HCT116 (cell line): ENCODE results near the gene ERBB2. TPM values are rescaled to one million over a fixed set of nuclear protein-coding genes. Genes with fewer than 3 reads are reported as not detected.

Source experiments
- ATAC-seq: fragments of 200-7000 bp; cut with Tn5 transposase; 2 replicates; pipeline ENCODE4 v1.9.1; 2020; ENCODE audit warnings: mild to moderate bottlenecking, moderate library complexity
- BruUV-seq: library from RNA; stranded (reverse); fragments of 400-500 nt; replicated peaks from 2 replicates; lab custom pipeline; 2021; lab: Mats Ljungman, UMichigan
- CTCF ChIA-PET: fragments of 300-600 bp; sonication (Branson Sonifier 250); formaldehyde crosslinking; loops from one replicate; lab custom pipeline; 2021; ENCODE audit warnings: antibody characterized with exemption; lab: Charles Lee
- POLR2A ChIA-PET: fragments of 300-600, 350-600 bp; sonication (Branson Sonifier 250); formaldehyde crosslinking; loops from one replicate; lab custom pipeline; 2021; ENCODE audit warnings: antibody characterized with exemption; lab: Charles Lee
- RAD21 ChIA-PET, 2 experiments: fragments of 300-600 bp; sonication (Branson Sonifier 250); formaldehyde crosslinking; loops; one replicate each; lab custom pipeline; 2023; ENCODE audit warnings: low total read pairs in 2 of 2; ENCODE audit not compliant: uncharacterized antibody in 2 of 2, unreplicated experiment in 2 of 2, low non-redundant PET in 1 of 2; lab: Charles Lee
- DNase-seq: peaks from one replicate; pipeline ENCODE4 v3.0.0-alpha.2; 2010; ENCODE audit warnings: low read depth, low spot score
- H2AFZ ChIP-seq: fragments of 200-600 bp; shearing (Covaris generic), sonication (generic); 2 replicates; pipeline ENCODE4 v1.6.1; 2017; ENCODE audit warnings: low read depth, mixed run types, mixed read lengths, antibody characterized with exemption, low read length; ENCODE audit not compliant: poor library complexity, severe bottlenecking
- H3K27ac ChIP-seq: 2 replicates; pipeline ENCODE4 v1.5.1; 2012; ENCODE audit warnings: low read depth, low read length
- H3K27me3 ChIP-seq: fragments of 200-600 bp; sonication (generic); 2 replicates; pipeline ENCODE4 v1.6.1; 2016; ENCODE audit warnings: mixed run types, low read length, mixed read lengths; ENCODE audit not compliant: insufficient read depth
- H3K36me3 ChIP-seq, 2 experiments: fragments of 200-500 bp in 1 of 2; fragments of 200-600 bp in 1 of 2; sonication (Bioruptor generic) in 1 of 2; sonication (generic) in 1 of 2; 2 replicates each; pipeline versions ENCODE4 v1.5.1 to v1.6.1; 2014 to 2016; ENCODE audit warnings: low read length in 2 of 2, inconsistent platforms in 1 of 2, mixed read lengths in 1 of 2, mixed run types in 1 of 2; ENCODE audit not compliant: insufficient read depth in 2 of 2, control insufficient read depth in 1 of 2
- H3K4me1 ChIP-seq, 2 experiments: fragments of 200-600 bp in 1 of 2; sonication (generic) in 1 of 2; 2 replicates each; pipeline versions ENCODE4 v1.5.1 to v1.6.1; 2012 to 2017; ENCODE audit warnings: low read length in 2 of 2, inconsistent platforms in 1 of 2, mild to moderate bottlenecking in 1 of 2, mixed read lengths in 1 of 2, mixed run types in 1 of 2, moderate library complexity in 1 of 2; ENCODE audit not compliant: insufficient read depth in 2 of 2, control insufficient read depth in 1 of 2
- H3K4me2 ChIP-seq: fragments of 200-600 bp; sonication (generic); 2 replicates; pipeline ENCODE4 v1.6.1; 2017; ENCODE audit warnings: mixed run types, low read length, mixed read lengths
- H3K4me3 ChIP-seq, 2 experiments: fragments of 200-600 bp in 1 of 2; sonication (generic) in 1 of 2; replicated peaks in 1 of 2; 2 replicates each; pipeline ENCODE4 v1.5.1; 2011 to 2016; ENCODE audit warnings: low read length in 2 of 2, control low read depth in 1 of 2, low read depth in 1 of 2, mild to moderate bottlenecking in 1 of 2, mixed read lengths in 1 of 2, mixed run types in 1 of 2
- H3K79me2 ChIP-seq: fragments of 200-600 bp; sonication (generic); 2 replicates; pipeline ENCODE4 v1.6.1; 2017; ENCODE audit warnings: mild to moderate bottlenecking, mixed run types, low read length, moderate library complexity, mixed read lengths; ENCODE audit not compliant: insufficient read depth
- H3K9ac ChIP-seq: fragments of 200-600 bp; sonication (generic); 2 replicates; pipeline ENCODE4 v1.6.1; 2016; ENCODE audit warnings: low read length, mixed read lengths
- H3K9me2 ChIP-seq: fragments of 200-600 bp; sonication (generic), shearing (Covaris generic); 2 replicates; pipeline ENCODE4 v1.6.1; 2017; ENCODE audit warnings: mixed run types, mild to moderate bottlenecking, moderate library complexity; ENCODE audit not compliant: insufficient read depth
- H3K9me3 ChIP-seq, 2 experiments: fragments of 200-500 bp in 1 of 2; fragments of 200-600 bp in 1 of 2; sonication (Bioruptor generic) in 1 of 2; sonication (generic) in 1 of 2; 2 replicates each; pipeline ENCODE4 v1.6.1; 2014 to 2017; ENCODE audit warnings: low read length in 2 of 2, mixed read lengths in 2 of 2, inconsistent platforms in 1 of 2, low read depth in 1 of 2, mild to moderate bottlenecking in 1 of 2, mixed run types in 1 of 2, moderate library complexity in 1 of 2; ENCODE audit not compliant: control insufficient read depth in 1 of 2, insufficient read depth in 1 of 2
- H4K20me1 ChIP-seq: fragments of 200-600 bp; sonication (generic), shearing (Covaris generic); 2 replicates; pipeline ENCODE4 v1.6.1; 2017; ENCODE audit warnings: mixed run types, mild to moderate bottlenecking, moderate library complexity; ENCODE audit not compliant: insufficient read depth
- CBX3 ChIP-seq: IDR thresholded peaks from 2 replicates; pipeline ENCODE4 v1.6.1; 2012; ENCODE audit warnings: low read depth
- CEBPB ChIP-seq: IDR thresholded peaks from 2 replicates; pipeline ENCODE4 v1.6.1; 2012; ENCODE audit warnings: low read depth
- RAD21 ChIP-seq: IDR thresholded peaks from 2 replicates; pipeline ENCODE4 v1.6.1; 2012; ENCODE audit warnings: low read depth, mild to moderate bottlenecking
- YY1 ChIP-seq: IDR thresholded peaks from 2 replicates; pipeline ENCODE4 v1.6.1; 2011; ENCODE audit warnings: low read length, low read depth, moderate library complexity, mild to moderate bottlenecking; ENCODE audit not compliant: insufficient replicate concordance; ENCODE audit errors: extremely low read depth
- intact Hi-C: fragments of 100-400 bp; cut with micrococcal nuclease; formaldehyde crosslinking; loops from 2 replicates; pipeline ENCODE4 v1.10.0; 2022
- microRNA-seq: library from miRNA; unstranded; fragments of <30 nt; microRNA quantifications from one replicate; pipeline ENCODE4, GENCODE V29; 2016; ENCODE audit warnings: borderline number of aligned reads
- total RNA-seq: library from RNA; stranded (reverse); gene quantifications from one replicate; pipeline ENCODE4 v1.2.1, GENCODE V29; 2021; ENCODE audit not compliant: unreplicated experiment

Gene ERBB2
- total RNA-seq, 1 experiment from 2014 or later = 75.8 TPM

DNA sequence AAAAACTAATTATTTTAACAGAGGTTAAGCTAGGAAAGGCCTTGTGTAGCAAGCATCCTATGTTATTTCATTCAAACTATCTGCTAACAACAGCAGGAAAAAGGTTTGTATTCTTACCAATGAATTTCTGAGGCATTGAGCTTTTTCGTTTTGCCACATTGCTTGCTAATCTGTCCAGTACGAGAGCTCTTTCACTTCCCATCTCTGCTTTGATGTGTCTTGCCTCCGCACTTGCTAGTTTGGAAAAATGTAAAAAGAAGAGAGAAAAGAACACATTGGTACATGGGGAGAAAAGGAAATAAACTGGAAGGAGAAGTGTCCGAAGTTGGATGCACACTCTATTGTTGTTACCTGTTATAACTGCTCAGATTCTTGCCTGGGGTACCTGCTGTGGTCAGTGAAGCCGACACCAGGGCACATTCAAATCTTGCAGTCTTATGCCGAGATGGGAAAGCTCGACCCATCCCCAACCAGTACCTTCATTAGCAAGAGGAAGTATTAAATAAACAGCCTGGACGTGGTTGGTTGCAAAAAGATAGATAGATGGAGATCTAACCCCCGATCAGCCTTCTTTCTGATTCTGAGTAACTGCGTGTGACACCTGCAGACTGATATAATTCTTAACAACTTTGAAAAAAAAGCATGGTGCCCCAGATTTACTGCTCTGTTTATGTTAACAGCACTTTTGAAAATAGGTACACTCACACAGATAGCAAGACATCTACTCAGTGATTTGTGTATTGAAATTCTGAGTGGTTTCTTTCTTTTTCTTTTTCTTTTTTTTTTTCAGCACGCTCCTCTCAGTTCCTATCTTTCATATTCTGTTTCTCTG is 77.9 kb downstream of the ERBB2 start:
- POLR2A ChIA-PET = no interaction called here
- H3K27me3 ChIP-seq = 0 out of 2 replicates have a peak, but pooled peaks cover 5% of the 10 kb centered on the region
- H3K4me1 ChIP-seq = peaks cover 6 to 14% of the 10 kb centered on the region in 2 experiments; a peak in 2 of 4 replicates
- BruUV-seq = no TSS peak
- no peaks in the 10 kb centered on the region for H3K79me2 ChIP-seq
- H3K4me2 ChIP-seq = no peak overlapping the region
- no peaks in the 10 kb centered on the region for H3K36me3 ChIP-seq
- intact Hi-C loops = no loop called here
- H4K20me1 ChIP-seq = no peaks in the 10 kb centered on the region
- RAD21 ChIA-PET = no interaction called here
- no peak overlapping the region for H2AFZ ChIP-seq
- no peak overlapping the region for H3K27ac ChIP-seq
- no peaks in the 10 kb centered on the region for H3K9me2 ChIP-seq
- H3K4me3 ChIP-seq = no peak overlapping the region
- H3K9ac ChIP-seq = no peak overlapping the region
- DNase-seq (no peak), ATAC-seq (no peak)
- TF ChIP-seq YY1 (no peak), RAD21 (no peak), CEBPB (no peak), CBX3 (no peak)
- CTCF ChIA-PET = no interaction called here
- no peaks in the 10 kb centered on the region for H3K9me3 ChIP-seq

Small RNA genes within 50 kb of the gene (microRNA-seq; reads per million reads assigned to microRNA genes)
- gene MIR4728 = 2.4 reads per million

Other genes starting within 250 kb of the ERBB2 start
- gene MED1, start 248.8 kb upstream of the ERBB2 start, total RNA-seq = 55.7 TPM
- gene CDK12, start 238.6 kb upstream of the ERBB2 start, total RNA-seq = 51.2 TPM
- not detected for gene NEUROD2, start 92.1 kb upstream of the ERBB2 start, total RNA-seq
- gene PPP1R1B, start 73.1 kb upstream of the ERBB2 start, total RNA-seq = 0.49 TPM
- 73.9 TPM for gene STARD3, start 62.9 kb upstream of the ERBB2 start, total RNA-seq
- 1.5 TPM for gene TCAP, start 34.7 kb upstream of the ERBB2 start, total RNA-seq
- gene PNMT, start 31.6 kb upstream of the ERBB2 start, total RNA-seq = not detected
- gene PGAP3, start 12.0 kb upstream of the ERBB2 start, total RNA-seq = 15.2 TPM
- gene MIEN1, start 30.5 kb downstream of the ERBB2 start, total RNA-seq = 73.9 TPM
- gene GRB7, start 37.9 kb downstream of the ERBB2 start, total RNA-seq = 51.9 TPM
- 0.30 TPM for gene IKZF3, start 164.2 kb downstream of the ERBB2 start, total RNA-seq
- gene ZPBP2, start 168.1 kb downstream of the ERBB2 start, total RNA-seq = not detected
- gene GSDMB, start 218.6 kb downstream of the ERBB2 start, total RNA-seq = 22.2 TPM
- 46.9 TPM for gene ORMDL3, start 227.5 kb downstream of the ERBB2 start, total RNA-seq
- not detected for gene LRRC3C, start 227.7 kb downstream of the ERBB2 start, total RNA-seq